Measurements from ENCODE around the gene ABCC9.

- TF ChIP-seq EZH2 (IDR thresholded peaks at IDR 0.05) = no peak
- no peak for TF ChIP-seq POLR2AphosphoS5 (IDR thresholded peaks at IDR 0.05; ENCODE audit: borderline replicate concordance, low read depth, low read length)
- TF ChIP-seq FOXP2 (optimal IDR thresholded peaks at IDR 0.05; ENCODE audit: control extremely low read depth, extremely low read length, insufficient read depth) = no peak
Measured at GRCh38 chr12:21941506-21942376, 515 bp upstream of the ABCC9 start.
